HG02678 (cell line): ENCODE data around the gene DAW1.

Experiments used
- ATAC-seq: cut with Tn5 transposase; IDR thresholded peaks from one replicate; pipeline ENCODE4 v1.9.1; 2021; ENCODE audit warnings: mild to moderate bottlenecking, moderate library complexity; ENCODE audit not compliant: unreplicated experiment

Gene DAW1

DNA sequence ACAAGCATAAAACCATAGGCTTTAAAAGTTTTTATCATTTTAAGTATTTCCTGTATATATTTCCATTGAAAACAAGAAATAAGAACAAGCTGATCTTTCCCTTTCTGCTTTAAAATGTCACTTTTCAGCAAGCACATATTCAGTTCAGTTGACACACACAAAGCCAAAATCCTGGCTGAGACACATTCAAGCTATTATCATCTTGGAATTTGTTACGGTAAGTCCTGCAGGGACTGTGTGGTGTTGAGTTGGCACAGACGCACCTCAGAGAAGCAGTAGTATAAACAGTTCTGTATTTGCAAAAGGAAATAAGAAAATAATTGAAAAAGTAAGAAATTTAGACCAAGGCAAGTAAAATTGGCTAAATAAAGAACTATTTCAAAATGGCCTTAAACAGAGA, 10.4 kb upstream of the DAW1 start:
- ATAC-seq, result no peak

DNA sequence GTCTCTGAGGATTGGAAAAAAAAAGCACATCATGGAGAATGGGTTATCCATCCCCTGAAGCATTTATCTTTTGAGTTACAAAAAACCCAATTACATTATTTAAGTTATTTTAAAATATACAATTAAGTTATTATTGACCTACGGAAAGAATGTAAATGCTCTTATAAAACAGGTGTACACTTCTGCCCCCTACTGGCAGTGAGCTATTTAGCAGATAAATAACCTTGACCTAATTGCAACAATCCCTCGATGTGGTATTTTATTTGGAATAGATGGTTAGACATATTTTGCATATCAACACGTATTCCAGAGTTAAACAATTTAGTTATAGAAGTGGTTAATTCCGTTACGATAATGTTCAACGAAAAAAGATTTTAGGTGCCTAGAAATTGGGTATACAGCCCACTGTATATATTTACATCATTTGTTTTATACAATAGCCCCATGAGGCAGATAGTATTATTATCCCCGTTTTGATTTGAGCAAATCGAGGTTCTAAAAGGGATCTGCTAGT, 9.1 kb upstream of the DAW1 start:
- no peak for ATAC-seq

DNA sequence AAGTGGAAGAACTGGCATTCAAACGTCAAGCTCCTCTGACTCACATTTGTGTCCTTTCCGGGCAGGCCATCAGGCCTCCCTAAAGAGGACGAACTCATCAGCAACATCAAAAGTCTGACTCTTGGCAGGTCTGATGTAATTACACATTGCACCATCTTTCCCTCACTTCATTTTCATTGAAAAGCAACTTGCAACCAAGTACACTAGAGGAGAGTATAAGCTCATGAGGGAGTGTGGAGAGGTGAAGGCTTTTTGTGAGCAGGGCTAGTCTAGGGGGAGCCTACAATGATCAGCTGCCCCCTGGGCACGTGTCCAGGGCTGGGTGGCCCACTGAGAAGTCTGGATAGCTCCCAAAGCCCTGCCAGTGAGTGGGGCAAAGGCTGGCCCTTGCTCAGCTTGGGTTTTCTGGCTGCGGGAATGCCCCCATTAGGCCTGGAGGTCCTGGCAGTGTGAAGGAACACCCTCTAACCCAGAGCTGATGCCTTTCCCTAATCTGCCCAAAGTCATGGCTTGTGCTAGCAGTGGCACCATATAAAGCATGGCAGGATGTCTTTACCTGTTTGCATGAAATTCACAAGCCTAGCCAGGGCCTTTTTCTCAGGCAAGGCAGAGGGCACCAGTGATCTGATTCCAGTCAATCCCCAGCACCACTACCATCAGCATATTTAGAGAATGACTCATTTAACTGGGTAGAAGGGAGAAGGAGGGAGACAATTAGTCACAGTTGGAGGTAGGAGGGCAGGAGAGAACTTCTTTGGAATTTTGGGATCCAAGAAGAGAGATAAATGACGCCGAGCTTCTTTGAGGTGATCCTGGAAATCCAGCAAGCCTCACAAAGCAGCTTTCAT, 8.5 kb upstream of the DAW1 start:
- no peak for ATAC-seq

DNA sequence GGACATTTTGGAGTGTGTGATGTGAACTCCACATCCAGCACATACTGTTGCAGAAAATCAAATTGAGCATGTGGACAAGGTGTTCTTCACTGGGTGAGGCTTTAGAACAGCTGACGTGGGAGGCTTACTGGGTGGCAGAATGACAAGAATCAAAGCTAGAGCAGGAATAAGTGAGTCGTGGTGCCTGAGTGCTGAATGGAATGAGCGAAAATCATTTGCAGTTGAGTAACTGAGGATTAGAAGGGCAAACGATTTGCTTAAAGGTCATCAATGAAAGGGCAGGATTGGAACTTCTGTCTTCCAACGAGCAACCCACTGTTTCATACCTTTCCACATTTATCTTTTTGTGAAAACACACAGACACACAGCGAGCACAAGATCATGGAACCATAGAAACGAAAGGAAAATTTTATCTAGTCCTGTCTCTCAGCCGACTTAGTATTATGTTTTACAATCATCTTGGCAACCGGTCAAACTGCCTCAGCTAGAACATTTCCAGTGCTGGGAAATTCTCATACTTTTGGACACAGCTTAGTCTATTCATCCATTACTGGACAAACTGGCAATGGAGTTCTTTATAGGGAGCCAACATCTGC, 7.2 kb upstream of the DAW1 start:
- ATAC-seq, result no peak

DNA sequence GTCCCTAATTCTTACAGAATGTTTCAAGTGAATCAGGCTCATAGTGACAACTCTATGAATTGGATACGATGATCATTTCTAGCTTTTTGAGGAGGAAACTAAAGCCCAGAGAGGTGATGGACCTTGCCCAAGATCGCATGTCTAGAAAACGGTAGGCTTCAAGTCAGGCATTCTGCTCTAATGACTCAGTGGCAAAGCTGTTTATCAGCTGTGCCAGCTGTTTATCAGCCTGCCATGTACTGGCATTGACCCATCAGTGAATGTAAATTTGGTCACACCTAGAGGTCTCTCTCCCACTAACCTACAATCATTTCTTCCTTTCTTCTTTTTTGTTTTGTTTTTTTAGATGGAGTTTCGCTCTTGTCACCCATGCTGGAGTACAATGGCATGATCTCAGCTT, 6.1 kb upstream of the DAW1 start:
- ATAC-seq, result no peak

DNA sequence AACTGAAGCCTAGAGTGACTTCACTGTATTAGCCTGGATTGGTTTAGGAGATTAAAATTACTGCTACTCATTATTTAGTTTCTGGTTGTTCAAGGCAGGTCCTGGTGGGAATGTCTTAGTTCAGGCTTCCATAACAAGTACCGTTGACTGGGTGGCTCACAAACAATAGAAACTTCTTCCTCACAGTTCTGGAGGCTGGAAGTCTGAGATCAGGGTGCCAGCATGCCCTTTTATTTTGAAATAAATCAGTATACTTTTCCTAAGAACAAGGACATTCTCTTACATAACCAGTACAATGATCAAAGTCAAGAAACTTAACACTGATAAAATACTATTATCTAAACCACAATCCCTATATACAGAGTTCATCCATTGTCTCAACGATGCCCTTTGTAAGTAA, 4.0 kb upstream of the DAW1 start:
- ATAC-seq, result no peak

DNA sequence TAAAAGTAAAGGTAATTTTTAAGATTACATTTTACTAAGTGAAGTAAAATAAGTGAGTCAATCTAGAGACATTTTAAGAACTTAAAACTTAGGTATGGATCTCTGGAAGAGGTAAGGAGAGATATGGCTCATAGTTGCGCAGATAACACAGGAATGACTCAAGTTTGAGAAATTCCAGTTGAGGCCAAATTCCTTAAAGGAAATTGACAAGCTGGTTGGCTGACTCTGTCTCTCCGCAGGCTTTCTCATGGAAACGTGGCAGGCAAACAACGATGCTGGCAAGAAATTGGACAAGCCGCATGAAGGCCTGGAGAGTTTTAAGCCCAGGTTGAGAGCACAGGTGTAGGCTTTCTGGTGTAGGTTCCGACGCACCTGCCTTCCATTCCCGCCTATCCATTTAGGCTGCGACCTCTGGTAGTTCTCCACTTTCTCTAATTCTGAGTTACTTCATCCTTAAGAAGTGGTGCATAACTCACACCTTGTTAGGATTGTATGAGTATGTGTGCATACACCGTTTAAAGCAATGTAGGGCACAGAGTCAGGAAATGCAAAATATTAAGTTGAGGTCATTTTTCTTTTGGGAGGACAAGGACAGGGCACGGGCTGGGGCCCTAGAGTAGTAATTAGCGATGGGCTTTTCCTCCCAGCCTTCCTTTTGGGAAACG, 589 bp upstream of the DAW1 start:
- no peak for ATAC-seq

DNA sequence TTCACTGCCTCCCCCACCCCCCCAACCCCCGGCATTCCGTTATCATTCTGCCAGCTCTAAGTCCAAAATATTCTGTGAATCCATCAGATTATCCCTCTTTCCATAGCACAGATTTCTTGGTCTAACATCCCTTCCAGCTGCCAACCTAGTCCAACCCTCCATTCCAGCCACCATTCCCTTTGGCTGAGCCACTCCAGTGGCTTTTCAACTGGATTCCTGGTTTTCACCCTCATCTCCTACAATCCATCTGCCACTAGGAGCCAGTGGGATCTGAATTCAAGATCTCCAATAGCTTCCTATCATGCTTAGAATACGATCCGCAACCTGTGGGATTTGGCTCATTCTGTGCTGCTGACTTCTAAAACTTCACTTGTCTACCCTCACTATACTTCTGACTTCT, 1.2 kb downstream of the DAW1 start:
- no peak for ATAC-seq

DNA sequence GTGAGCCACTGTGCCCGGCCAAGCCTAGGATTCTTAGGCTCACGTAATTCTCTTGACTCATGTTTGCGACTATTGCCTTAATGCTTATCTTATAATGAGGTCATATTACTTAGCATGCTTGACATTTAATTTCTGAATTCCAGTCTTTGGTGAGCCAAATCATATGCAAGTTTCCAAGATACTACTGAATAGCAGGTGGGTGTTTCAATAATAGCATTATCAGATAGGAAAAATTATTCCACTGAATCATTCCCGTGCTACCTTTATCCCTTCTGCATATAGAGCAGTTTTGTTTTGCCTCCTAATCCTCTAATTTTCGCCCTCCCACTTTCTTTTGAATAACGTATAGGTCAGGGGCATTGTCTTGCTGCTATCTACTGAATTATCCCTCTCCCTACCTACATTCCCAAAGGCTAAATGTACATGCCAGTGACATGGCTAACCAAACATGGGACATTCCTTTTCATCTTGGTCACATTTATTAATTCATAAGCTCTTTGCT, 4.9 kb downstream of the DAW1 start:
- no peak for ATAC-seq

DNA sequence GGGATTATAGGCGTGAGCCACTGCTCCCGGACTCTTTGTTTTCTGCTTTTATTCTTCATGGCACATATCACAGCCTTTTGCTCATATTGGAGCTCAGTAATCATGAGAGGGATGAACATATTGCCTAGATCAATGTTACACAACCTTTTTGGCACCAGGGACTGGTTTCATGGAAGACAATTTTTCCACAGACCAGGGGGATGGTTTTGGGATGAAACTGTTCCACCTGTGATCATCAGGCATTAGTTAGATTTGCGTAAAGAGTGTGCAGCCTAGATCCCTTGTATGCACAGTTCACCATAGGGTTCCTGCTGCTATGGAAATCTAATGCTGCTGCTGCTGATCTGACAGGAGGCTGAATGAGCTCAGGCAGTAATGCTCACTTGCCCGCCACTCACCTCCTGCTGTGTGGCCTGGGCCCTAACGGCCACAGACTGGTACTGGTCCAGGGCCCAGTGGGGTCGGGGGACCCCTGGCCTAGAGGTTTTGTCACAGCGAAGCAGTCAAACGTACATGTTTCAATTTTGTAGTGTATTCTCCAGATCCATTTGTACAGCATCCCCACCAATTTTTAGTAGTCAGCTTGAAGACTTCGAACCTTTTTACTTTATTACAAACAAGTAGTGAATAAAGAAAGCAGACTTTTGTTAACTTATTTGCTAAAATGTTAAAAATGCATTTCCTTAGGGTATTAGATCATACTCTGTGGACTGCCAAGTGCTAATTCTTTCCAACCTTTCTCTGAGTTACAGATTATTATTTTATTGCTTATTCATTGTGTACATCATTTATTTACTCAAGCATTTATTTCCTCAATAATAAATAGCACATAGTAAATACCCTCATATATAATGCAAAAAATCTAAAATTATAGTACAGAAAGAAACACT, 6.2 kb downstream of the DAW1 start:
- no peak for ATAC-seq

DNA sequence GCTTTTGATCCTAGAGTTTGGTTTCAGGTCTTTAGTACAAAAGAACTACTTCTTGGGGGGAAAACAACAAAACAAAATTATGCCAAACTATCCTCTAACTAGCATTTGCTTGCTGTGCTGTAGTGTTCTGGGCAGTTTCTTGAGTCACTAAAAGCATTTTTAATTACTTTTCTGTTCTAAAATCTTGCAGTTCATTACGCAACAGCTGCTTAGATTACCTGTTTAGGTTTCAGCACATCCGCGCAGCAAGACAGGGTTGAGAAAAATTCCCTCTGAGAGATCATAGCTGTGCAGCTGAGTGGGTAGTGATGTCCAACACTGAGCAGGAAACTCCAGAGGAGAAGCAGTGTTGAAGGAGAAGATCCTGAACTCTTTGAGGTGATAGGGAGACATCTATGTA, 9.0 kb downstream of the DAW1 start:
- no peak for ATAC-seq

DNA sequence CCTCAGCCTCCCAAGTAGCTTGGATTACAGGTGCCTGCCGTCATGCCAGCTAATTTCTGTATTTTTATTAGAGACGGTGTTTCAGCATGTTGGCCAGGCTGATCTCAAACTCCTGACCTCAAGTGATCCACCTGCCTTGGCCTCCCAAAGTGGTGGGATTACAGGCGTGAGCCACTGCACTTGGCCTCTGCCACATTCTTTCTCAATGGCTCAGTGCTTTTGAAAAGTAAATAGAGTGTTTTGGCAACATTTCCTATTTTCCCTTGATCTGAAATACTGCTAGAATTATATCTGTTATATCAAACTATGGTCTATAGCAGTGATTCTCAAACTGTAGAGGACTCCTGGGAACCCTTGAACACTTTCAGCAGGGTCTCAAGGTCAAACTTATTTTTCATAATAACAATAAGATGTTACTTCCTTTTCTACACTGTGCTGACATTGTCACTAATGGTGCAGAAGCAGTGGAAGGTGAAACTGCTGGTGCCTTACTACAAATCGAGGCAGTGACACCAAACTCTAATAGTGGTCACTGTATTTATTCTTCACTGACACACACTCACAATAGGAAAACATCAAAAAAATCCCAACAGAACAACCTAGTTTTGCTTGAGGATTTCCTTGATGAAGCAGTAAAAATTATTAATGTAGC, 10.6 kb downstream of the DAW1 start:
- peak; percentile 60 for ATAC-seq

DNA sequence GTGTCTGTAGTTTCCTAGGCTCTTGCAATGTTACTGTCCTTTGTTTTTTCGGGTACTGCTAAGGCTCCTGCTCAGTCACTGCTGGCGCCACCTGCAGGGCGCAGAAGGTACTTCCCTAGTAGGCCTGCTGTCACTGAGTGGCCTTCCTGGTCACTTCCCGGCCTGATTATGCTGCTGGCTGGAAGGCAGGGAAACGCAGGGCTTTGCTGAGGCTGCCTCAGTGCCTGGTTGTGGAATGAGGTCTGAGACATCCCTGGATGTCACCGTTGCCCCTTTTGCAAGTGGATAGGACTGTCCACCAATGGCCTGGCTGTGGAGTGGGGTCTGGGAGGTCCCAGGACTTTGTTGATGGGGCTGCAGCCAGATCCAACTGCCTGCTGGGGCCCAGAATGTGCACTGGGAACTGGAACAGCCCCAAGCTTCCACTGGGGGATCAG, 13.1 kb downstream of the DAW1 start:
- peak; percentile 92 for ATAC-seq

DNA sequence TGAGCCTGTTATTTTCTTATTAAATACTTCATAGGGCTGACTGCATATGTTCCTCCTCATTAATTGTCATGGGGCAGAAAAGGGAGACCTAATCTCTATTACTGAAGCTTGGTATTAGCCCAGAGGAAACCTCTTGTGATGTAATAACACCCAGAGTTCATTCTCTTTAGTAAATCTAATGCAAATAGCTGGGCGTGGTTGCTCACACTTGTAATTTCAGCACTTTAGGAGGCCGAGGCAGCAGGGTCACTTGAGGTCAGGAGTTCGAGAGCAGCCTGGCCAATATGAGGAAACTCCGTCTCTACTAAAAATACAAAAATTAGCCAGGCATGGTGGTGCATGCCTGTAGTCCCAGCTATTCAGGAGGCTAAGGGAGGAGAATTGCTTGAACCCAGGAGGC, 14.7 kb downstream of the DAW1 start:
- no peak for ATAC-seq

DNA sequence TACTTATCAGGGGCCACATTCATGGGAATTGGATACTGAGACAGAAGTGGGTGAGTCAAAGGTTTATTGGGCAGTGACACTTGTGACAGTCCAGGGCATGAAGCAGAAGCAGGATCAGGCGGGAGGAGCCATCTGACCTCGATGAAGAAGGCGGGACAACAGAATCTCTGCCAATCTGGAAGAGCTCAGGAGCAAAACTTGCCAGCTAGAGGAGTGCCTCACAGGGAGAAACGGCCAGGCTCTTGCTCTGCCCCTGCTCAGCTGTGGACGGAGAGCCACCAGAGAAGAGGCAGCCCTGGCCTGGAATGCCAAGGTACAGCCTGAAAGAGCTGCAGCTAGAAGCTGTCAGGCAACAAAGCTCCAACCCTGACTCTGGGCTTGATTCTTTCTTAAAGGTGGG, 16.9 kb downstream of the DAW1 start:
- no peak for ATAC-seq

DNA sequence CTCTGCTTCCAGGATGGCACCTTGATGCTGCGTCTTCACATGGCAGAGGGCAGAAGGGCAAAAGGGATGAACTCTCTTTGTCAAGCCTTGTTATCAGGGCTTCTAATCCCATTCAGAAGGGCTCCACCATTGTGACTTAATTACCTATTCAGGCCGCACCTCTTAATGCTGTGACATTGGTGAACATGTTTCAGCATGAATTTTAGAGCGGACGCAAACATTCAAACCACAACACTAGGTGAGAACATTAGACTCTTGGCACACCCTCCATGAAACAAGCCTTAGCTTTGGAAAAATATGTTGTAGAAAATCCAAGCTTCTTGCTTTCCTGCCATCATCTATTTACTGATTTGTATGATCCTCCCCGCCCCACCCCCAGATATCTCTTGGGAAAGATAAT, 17.9 kb downstream of the DAW1 start:
- ATAC-seq, result no peak

DNA sequence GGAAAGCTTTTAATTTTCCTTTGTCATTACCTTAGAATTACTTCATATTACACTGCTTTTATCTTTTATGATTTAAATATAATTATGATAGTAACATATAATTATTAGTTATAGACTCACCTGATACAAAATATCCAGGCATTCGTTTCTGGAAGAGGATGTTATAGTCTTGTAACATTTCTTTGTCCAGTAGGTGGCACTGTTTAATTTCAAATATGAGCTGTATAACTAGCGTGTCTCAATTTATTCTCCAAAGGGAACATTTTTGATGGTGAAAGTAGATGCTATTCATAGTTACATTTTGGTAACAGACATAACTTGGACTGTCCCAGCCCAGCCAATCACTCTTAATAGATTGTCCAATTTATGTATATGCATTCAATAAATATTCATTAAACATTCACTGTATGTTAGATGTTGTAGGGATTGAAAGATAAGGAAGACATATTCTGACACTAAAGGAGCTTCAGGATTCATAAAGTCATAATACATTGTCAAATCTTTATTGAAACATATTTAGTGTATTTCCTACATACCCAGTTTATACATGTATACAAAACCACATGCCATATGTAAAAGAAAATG, 19.2 kb downstream of the DAW1 start:
- peak; percentile 80 for ATAC-seq

DNA sequence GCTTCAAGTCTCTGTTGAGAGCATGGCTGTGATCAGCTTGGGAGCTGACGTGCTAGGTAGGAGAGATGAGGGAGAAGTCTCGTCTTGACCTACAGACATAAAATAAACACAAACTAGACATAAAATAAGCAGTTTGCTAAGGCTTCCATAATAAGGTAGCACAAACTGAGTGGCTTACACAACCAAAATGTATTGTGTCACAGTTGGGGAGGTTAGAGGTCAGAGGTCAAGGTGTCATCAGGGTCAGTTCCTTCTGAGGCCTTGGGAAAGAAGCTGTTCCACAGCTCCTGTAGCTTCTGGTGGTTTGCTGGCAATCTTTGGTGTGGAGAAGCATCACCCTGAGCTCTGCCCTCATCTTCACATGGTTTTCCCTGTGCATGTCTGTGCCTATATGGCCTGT, 20.2 kb downstream of the DAW1 start:
- no peak for ATAC-seq

DNA sequence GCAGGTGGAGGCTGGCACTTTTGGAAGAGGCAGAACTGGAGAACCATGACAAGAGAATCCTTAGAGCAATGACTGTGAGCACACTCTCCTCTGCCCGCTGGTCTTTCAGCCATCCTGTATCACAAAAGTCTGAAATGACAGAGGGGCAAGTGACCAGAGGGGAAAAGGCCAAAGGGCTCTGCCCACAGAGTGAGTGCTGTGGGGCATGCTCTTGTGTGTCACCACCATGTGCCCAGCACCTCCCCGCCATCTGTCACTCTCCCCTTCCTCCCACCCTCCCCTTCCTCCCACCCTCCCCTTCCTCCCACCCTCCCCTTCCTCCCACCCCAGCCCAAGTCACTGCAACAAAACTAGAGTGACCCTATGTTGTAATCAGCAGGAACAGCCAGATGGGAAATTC, 31.9 kb downstream of the DAW1 start:
- ATAC-seq, result no peak

DNA sequence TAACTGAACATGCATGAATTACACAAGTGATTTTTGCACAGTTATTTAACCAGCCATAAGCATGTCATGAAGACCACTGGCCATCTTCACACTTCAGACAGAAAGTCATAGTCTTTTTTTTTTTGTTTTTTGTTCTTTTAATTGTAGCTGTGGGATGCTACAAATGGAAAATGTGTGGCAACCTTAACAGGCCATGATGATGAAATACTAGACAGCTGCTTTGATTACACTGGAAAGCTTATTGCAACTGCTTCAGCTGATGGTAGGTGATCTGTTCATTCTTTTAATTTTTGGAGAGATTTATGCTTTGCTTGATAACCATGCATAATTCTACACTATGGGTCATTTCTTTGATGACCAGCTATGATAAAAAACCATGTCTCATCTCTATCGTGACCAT, 35.6 kb downstream of the DAW1 start:
- ATAC-seq, result no peak
